ENCODE measurements around the gene MOB3B. TPM values are rescaled to one million over a fixed set of nuclear protein-coding genes. Genes with fewer than 3 reads are reported as not detected.
A peak's percentile ranks its signal among the peaks of the same experiment; 100 is the strongest.

The MOB3B gene
- polyA plus RNA-seq, 2 of the 4 experiments (the other 2 are of a cell fraction), result 6.0 to 6.4 TPM

DNA sequence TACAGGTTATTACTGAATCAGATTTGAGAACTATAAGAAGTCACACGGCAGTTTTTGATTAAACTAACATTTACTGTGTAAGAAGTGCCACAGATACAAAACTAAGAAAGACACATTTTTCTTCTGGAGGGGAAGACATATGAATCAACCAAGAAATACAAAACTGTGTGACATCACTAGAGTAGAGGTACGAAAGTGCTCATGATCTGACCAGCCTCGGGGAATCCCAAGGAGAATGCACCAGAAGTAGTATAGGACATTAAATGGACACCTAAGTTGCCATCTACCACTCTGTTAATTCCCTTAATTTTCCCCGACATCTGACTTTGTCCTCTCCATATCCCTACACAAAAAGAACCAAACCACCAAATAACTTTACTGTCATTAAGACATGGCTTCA lies 10.8 kb downstream of the MOB3B start:
- DNase-seq (ENCODE audit: low read depth in 1 of 2, low spot score in 1 of 2) (no peak), FAIRE-seq (no peak), ATAC-seq (no peak)
- peaks cover 30% of the 10 kb centered on the region for H3K4me1 ChIP-seq
- H3K9me3 ChIP-seq, result no peaks in the 10 kb centered on the region
- POLR2A ChIA-PET, result no interaction called here
- peak overlapping the region; percentile 68 to 83 for H3K27ac ChIP-seq
- TF ChIP-seq ZFP36 (IDR thresholded peaks at IDR 0.05; ENCODE audit: borderline replicate concordance, partially characterized antibody) (no peak), ELK1 (IDR thresholded peaks at IDR 0.05; ENCODE audit: low read depth, low read length) (no peak), PHF8 (IDR thresholded peaks at IDR 0.05; ENCODE audit: borderline replicate concordance, low read depth) (no peak), HOXA7 (CRISPR knock-in tag; IDR thresholded peaks at IDR 0.05) (no peak), ESRRA (IDR thresholded peaks at IDR 0.05; ENCODE audit: borderline replicate concordance, low read length) (no peak), KDM1A (IDR thresholded peaks at IDR 0.05; ENCODE audit: low read depth) (no peak), SMC3 (IDR thresholded peaks at IDR 0.05) (no peak), GATA3 (IDR thresholded peaks at IDR 0.05; ENCODE audit: borderline replicate concordance) (no peak), PBX3 (IDR thresholded peaks at IDR 0.05) (no peak), POLR2AphosphoS2 (conservative IDR thresholded peaks at IDR 0.05; ENCODE audit: low read length) (no peak), FOSB (CRISPR knock-in tag; IDR thresholded peaks at IDR 0.05) (no peak), RAD21 (conservative IDR thresholded peaks at IDR 0.05 in 1 of 2, IDR thresholded peaks at IDR 0.05 in 1 of 2) (no peak), TFCP2L1 (CRISPR knock-in tag; IDR thresholded peaks at IDR 0.05) (no peak), HOXB13 (CRISPR knock-in tag; IDR thresholded peaks at IDR 0.05; ENCODE audit: low read depth) (no peak), RCOR1 (IDR thresholded peaks at IDR 0.05; ENCODE audit: low read depth, low read length) (no peak), ZC3H11A (IDR thresholded peaks at IDR 0.05) (no peak), TP53 (CRISPR knock-in tag; IDR thresholded peaks at IDR 0.05) (no peak), NFE2L2 (conservative IDR thresholded peaks at IDR 0.05; ENCODE audit: low read length) (no peak), MYC (IDR thresholded peaks at IDR 0.05; ENCODE audit: borderline replicate concordance, low read length) (no peak)
- CTCF ChIA-PET, result interaction anchor here (2.6 kb wide), 2 partner anchors 11 to 185 kb away, joined by 10 to 14 read pairs; partner anchors contain the start of gene MOB3B
- H3K4me2 ChIP-seq, result peak overlapping the region; percentile 59
- no peak overlapping the region for H3K4me3 ChIP-seq
- WGBS (ENCODE audit: missing lambda C conversion rate), result 53% methylated on average over 4 of the region's 4 CpGs

DNA sequence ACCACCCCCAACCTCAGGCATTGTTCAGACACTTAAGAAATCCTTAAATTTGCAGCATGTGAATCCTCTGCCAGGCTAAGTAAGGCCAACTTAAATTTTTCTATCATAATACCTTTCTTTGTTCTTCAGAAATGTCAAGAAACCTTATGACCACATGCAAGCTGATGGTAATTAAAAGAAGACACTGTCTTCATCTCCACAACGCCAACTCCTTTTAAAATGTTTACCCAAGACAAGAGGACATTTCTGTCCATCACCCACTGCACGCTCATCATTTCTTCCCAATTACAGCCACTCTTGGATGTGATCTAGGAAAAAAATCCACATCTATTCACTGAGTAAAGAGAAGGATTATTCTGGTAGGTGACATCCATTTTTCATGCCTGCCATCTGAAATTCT lies 11.6 kb downstream of the MOB3B start:
- no peaks in the 10 kb centered on the region for H3K9me3 ChIP-seq
- ChIA-PET POLR2A (no interaction called here), CTCF (interaction anchor here (1.0 to 2.6 kb wide), 2 partner anchors 11 to 184 kb away, joined by 3 to 10 read pairs; partner anchors contain the start of gene MOB3B)
- peak overlapping the region in 1 of 2 experiments; percentile 83; a peak in 4 of 6 replicates for H3K27ac ChIP-seq
- no peak for TF ChIP-seq ATOH8 (CRISPR knock-in tag; IDR thresholded peaks at IDR 0.05; ENCODE audit: low read depth)
- TF ChIP-seq CTCF (IDR thresholded peaks at IDR 0.05), result no peak
- no peak for TF ChIP-seq FOXS1 (CRISPR knock-in tag; IDR thresholded peaks at IDR 0.05)
- TF ChIP-seq TFCP2L1 (CRISPR knock-in tag; IDR thresholded peaks at IDR 0.05), result no peak
- no peak for TF ChIP-seq USF2 (IDR thresholded peaks at IDR 0.05)
- no peak for TF ChIP-seq NR3C1 (IDR thresholded peaks at IDR 0.05)
- no peak for TF ChIP-seq POLR2A (IDR thresholded peaks at IDR 0.05; ENCODE audit: low read length)
- no peak for TF ChIP-seq RNF2 (IDR thresholded peaks at IDR 0.05; ENCODE audit: borderline replicate concordance, low read depth)
- no peak for TF ChIP-seq KDM5A (IDR thresholded peaks at IDR 0.05)
- no peak for TF ChIP-seq MYC (IDR thresholded peaks at IDR 0.05; ENCODE audit: borderline replicate concordance, low read length)
- TF ChIP-seq PBX3 (IDR thresholded peaks at IDR 0.05), result no peak
- TF ChIP-seq ESRRA (IDR thresholded peaks at IDR 0.05; ENCODE audit: borderline replicate concordance, low read length), result no peak
- TF ChIP-seq GATA3 (IDR thresholded peaks at IDR 0.05; ENCODE audit: borderline replicate concordance), result no peak
- no peak for TF ChIP-seq PHF8 (IDR thresholded peaks at IDR 0.05; ENCODE audit: borderline replicate concordance, low read depth)
- no peak for TF ChIP-seq CEBPB (IDR thresholded peaks at IDR 0.05)
- no peak for TF ChIP-seq SMC3 (IDR thresholded peaks at IDR 0.05)
- TF ChIP-seq HOXB13 (CRISPR knock-in tag; IDR thresholded peaks at IDR 0.05; ENCODE audit: low read depth), result no peak
- H3K4me3 ChIP-seq, result no peak overlapping the region
- no peak for ATAC-seq
- 87% methylated on average over 2 of the region's 2 CpGs for WGBS (ENCODE audit: missing lambda C conversion rate)
- FAIRE-seq, result no peak
- no peak overlapping the region for H3K4me2 ChIP-seq
- peaks cover 30% of the 10 kb centered on the region for H3K4me1 ChIP-seq
- DNase-seq (ENCODE audit: low read depth in 1 of 2, low spot score in 1 of 2), result no peak
